Common myeloid progenitor, CD34-positive (primary cell): ENCODE results near the gene RPS6KA6.

Experiments
- CTCF ChIA-PET: fragments of 350-600 bp; sonication (Branson Sonifier 250); formaldehyde crosslinking; loops from one replicate; lab custom pipeline; 2021; ENCODE audit warnings: antibody characterized with exemption; lab: Charles Lee
- POLR2A ChIA-PET: fragments of 350-600 bp; sonication (Branson Sonifier 250); formaldehyde crosslinking; loops from one replicate; lab custom pipeline; 2021; ENCODE audit warnings: antibody characterized with exemption; lab: Charles Lee
- DNase-seq, 3 donors: peaks; one replicate each; pipeline versions ENCODE4 v3.0.0 to v3.0.0-alpha.2; 2013
- H3K27ac ChIP-seq, 2 experiments: 1 replicate in 1 of 2; 2 replicates in 1 of 2; pipeline ENCODE4 v1.7.0; 2013; ENCODE audit warnings: inconsistent platforms in 2 of 2, low read length in 2 of 2, mild to moderate bottlenecking in 2 of 2, low read depth in 1 of 2, moderate library complexity in 1 of 2; ENCODE audit not compliant: severe bottlenecking in 2 of 2, insufficient read depth in 1 of 2, poor library complexity in 1 of 2
- H3K27me3 ChIP-seq, 5 experiments: replicated peaks in 2 of 5; 1 replicate in 3 of 5; 2 replicates in 2 of 5; pipeline versions ENCODE4 v1.6.1 to v1.7.0; 2013; ENCODE audit warnings: low read length in 4 of 5, mild to moderate bottlenecking in 2 of 5, moderate library complexity in 2 of 5, inconsistent platforms in 1 of 5; ENCODE audit not compliant: insufficient read depth in 5 of 5, control insufficient read depth in 4 of 5
- H3K36me3 ChIP-seq, 4 experiments: 1 replicate in 2 of 4; 2 replicates in 2 of 4; pipeline versions ENCODE4 v1.6.1 to v1.7.0; 2013; ENCODE audit warnings: low read length in 3 of 4, control low read depth in 1 of 4, mild to moderate bottlenecking in 1 of 4; ENCODE audit not compliant: control insufficient read depth in 4 of 4, insufficient read depth in 4 of 4
- H3K4me1 ChIP-seq, 4 experiments: 1 replicate in 3 of 4; 2 replicates in 1 of 4; pipeline versions ENCODE4 v1.6.1 to v1.7.1; 2013; ENCODE audit warnings: low read length in 3 of 4, mild to moderate bottlenecking in 3 of 4, control low read depth in 1 of 4, inconsistent platforms in 1 of 4, moderate library complexity in 1 of 4; ENCODE audit not compliant: control insufficient read depth in 4 of 4, insufficient read depth in 4 of 4; ENCODE audit errors: control extremely low read depth in 1 of 4
- H3K4me3 ChIP-seq, 7 experiments: 1 replicate in 4 of 7; 2 replicates in 3 of 7; pipeline versions ENCODE4 v1.5.1 to v1.7.0; 2013; ENCODE audit warnings: mild to moderate bottlenecking in 7 of 7, low read length in 6 of 7, moderate library complexity in 6 of 7, inconsistent platforms in 2 of 7, low read depth in 2 of 7, control low read depth in 1 of 7; ENCODE audit not compliant: insufficient read depth in 4 of 7, control insufficient read depth in 1 of 7; ENCODE audit errors: extremely low read depth in 1 of 7
- H3K9me3 ChIP-seq, 5 experiments: 1 replicate in 4 of 5; 2 replicates in 1 of 5; pipeline versions ENCODE4 v1.6.1 to v1.7.1; 2013; ENCODE audit warnings: low read length in 4 of 5, mild to moderate bottlenecking in 2 of 5, inconsistent platforms in 1 of 5, low read depth in 1 of 5, moderate library complexity in 1 of 5; ENCODE audit not compliant: control insufficient read depth in 4 of 5, insufficient read depth in 2 of 5; ENCODE audit errors: control extremely low read depth in 1 of 5
- WGBS: methylation state at CpG from one replicate; pipeline ENCODE4 v1.1.5; 2013; ENCODE audit not compliant: insufficient coverage; 5-methylcytosine and 5-hydroxymethylcytosine counted together

The RPS6KA6 gene

DNA sequence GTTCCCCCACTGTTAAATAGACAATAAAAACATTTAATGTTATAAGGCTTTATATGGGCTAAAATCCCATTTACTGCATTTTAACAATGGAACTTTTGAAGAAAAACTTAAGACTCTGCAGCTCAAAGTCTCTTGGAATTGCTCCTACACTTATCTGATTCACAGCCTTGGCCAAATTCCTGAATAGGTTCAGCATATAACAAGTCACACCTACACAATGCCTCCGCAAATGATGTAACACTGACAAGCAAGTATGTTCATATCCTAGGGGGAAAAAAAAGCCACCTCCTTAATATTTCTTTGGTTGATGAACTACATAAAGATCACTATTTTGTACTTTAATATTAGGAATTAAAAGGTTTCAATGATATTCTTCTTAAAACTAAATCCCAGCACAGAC lies 34.5 kb downstream of the RPS6KA6 start:
- CTCF ChIA-PET, result no interaction called here
- Histone ChIP-seq H3K36me3 (no peaks in the 10 kb centered on the region), H3K4me1 (no peaks in the 10 kb centered on the region), H3K27me3 (no peaks in the 10 kb centered on the region), H3K9me3 (no peaks in the 10 kb centered on the region), H3K27ac (no peak overlapping the region), H3K4me3 (no peak overlapping the region)
- WGBS, result no CpG with 5 or more reads among the region's 1 CpG
- DNase-seq, result no peak
- POLR2A ChIA-PET, result no interaction called here

DNA sequence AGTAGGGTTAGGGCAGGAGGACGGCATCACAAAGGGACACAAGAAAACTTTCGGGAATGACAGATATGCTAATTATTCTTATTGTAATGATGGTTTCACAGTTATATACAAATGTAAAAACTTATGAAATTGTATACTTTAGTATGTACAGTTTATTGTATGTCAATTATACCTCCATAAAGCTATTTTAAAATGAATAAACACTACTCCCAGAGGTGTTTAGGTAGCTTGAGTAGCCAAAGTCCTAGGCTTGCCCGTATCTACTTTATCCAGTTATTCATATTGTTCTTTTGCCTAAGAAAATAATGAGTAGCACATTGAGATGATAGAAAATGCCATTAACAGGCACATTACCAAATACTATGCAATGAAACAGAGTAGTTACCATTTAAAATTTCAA lies 43.0 kb downstream of the RPS6KA6 start:
- no CpG with 5 or more reads among the region's 3 CpGs for WGBS
- Histone ChIP-seq H3K4me3 (no peak overlapping the region), H3K36me3 (no peaks in the 10 kb centered on the region), H3K27ac (no peak overlapping the region), H3K27me3 (no peaks in the 10 kb centered on the region), H3K9me3 (no peaks in the 10 kb centered on the region), H3K4me1 (no peaks in the 10 kb centered on the region)
- no peak for DNase-seq
- ChIA-PET CTCF (no interaction called here), POLR2A (no interaction called here)

DNA sequence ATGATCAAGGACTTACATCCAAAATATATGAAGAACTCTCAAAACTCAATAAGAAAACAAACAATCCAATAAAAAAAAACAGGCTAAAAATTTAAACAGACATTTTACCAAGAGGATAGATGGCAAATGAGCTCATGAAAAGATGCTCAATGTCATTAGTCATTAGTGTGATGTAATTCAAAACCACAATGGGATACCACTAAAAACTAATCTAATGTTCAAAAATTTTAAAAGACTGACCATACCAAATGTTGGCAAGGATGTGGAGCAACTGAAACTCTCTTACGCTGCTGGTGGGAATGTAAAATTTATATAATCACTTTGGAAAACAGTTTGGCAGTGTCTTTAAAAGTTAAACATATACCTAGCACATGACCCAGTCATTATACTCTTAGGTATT lies 43.7 kb downstream of the RPS6KA6 start:
- H3K27me3 ChIP-seq, result no peaks in the 10 kb centered on the region
- no peaks in the 10 kb centered on the region for H3K36me3 ChIP-seq
- H3K27ac ChIP-seq, result no peak overlapping the region
- ChIA-PET POLR2A (no interaction called here), CTCF (no interaction called here)
- no CpG with 5 or more reads among the region's 1 CpG for WGBS
- H3K4me3 ChIP-seq, result no peak overlapping the region
- DNase-seq, result no peak
- no peaks in the 10 kb centered on the region for H3K9me3 ChIP-seq
- H3K4me1 ChIP-seq, result no peaks in the 10 kb centered on the region

DNA sequence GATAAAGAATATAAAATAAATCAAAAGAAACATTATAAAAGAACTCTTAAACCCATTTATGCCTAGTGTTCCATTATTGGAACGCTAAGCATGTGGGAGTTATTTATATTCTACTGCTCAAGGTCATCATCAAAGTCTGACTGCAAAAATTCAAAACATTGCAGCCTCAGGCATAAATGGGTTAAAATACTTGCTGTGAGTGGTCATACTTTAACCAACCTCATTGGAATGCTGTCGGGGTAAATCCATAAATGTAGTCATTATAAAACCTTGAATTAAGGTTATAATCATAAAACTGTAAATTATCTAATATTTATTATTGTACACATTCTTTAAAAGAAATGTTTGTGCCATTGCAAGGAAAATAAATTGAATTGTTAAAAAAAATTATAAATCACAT lies 55.0 kb downstream of the RPS6KA6 start:
- ChIA-PET POLR2A (no interaction called here), CTCF (no interaction called here)
- WGBS, result no CpG with 5 or more reads among the region's 2 CpGs
- no peaks in the 10 kb centered on the region for H3K36me3 ChIP-seq
- no peaks in the 10 kb centered on the region for H3K4me1 ChIP-seq
- no peak overlapping the region for H3K27ac ChIP-seq
- DNase-seq, result no peak
- H3K9me3 ChIP-seq, result peaks cover 0 to 4% (median 0%) of the 10 kb centered on the region in 5 experiments
- no peak overlapping the region for H3K4me3 ChIP-seq
- H3K27me3 ChIP-seq, result no peaks in the 10 kb centered on the region

DNA sequence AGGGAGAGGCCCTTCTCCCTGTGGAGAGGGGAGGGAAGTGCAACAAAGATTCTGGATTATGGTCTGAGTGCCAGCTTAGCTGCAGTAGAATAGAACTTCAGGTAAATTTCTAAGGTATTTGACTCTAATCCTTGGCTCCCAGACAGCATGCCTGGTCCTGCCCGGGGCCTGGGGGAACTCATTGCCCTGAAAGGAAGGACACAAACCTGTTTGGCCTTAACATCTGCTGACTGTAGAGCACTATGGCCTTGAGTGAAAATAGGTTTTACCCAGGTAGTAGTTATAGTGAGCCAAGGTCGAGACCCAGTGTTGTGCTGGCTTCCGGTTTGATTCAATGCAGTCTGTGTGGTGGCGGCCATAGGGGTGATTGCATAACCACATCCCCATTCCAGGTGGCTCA lies 64.4 kb downstream of the RPS6KA6 start:
- ChIA-PET POLR2A (no interaction called here), CTCF (no interaction called here)
- WGBS, result 92% methylated on average over 4 of the region's 4 CpGs
- no peaks in the 10 kb centered on the region for H3K27me3 ChIP-seq
- H3K36me3 ChIP-seq, result no peaks in the 10 kb centered on the region
- no peak overlapping the region for H3K27ac ChIP-seq
- H3K4me1 ChIP-seq, result no peaks in the 10 kb centered on the region
- DNase-seq, result no peak
- no peak overlapping the region for H3K4me3 ChIP-seq
- H3K9me3 ChIP-seq, result peaks cover 0 to 1% (median 0%) of the 10 kb centered on the region in 5 experiments

DNA sequence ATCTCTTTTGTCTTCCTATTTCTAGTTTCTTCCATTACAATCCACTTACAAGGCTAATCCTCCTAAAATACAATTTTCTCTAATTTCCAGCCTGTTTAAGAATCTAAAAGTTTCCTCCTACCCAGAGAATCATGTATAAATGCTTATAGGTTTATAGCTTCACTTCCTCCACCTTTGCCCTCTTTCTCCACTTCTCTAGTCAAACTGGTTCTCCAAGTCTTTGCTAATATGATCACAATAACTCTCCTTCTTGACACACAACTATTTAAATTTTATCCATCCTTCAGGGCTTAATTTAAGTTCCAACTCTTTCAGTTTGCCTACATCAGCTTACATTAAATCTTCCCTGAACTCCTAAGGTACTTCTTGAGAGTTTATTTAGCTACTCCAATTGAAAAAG lies 69.2 kb downstream of the RPS6KA6 start:
- Histone ChIP-seq H3K27ac (no peak overlapping the region), H3K4me3 (no peak overlapping the region), H3K36me3 (no peaks in the 10 kb centered on the region), H3K9me3 (no peaks in the 10 kb centered on the region), H3K27me3 (no peaks in the 10 kb centered on the region), H3K4me1 (no peaks in the 10 kb centered on the region)
- no peak for DNase-seq
- CTCF ChIA-PET, result no interaction called here
- POLR2A ChIA-PET, result no interaction called here

DNA sequence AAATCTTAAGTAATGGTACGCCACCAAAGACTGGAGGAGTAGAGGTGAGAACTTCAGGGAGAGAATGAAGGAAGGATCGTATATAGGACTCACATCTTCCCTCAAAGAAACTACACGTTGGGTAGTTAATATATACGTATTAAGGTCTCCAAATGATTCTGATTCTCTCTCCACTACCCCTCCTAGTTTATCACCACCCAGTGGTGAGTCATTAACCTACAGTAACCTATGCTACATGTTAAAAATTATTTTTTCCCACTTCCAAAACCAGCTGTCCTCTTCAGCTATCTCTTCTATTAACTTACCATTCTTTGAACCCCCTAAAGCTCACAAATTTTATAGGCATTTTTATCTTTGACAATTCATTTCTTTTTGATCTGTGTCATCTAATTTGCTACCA lies 69.7 kb downstream of the RPS6KA6 start:
- Histone ChIP-seq H3K9me3 (no peaks in the 10 kb centered on the region), H3K4me3 (no peak overlapping the region), H3K27ac (no peak overlapping the region), H3K27me3 (no peaks in the 10 kb centered on the region), H3K4me1 (no peaks in the 10 kb centered on the region), H3K36me3 (no peaks in the 10 kb centered on the region)
- 100% methylated on average over 1 of the region's 4 CpGs for WGBS
- CTCF ChIA-PET, result no interaction called here
- POLR2A ChIA-PET, result no interaction called here
- DNase-seq, result no peak
